Stimulated activated CD4-positive, alpha-beta T cell treated with anti-CD3 and anti-CD28 coated beads, TNF-alpha, amount 100 ng/mL, for 1 hour (primary cell): ENCODE results near the gene NFIA.

Source experiments
- DNase-seq, 3 donors: peaks; one replicate each; pipeline ENCODE4 v3.0.0-alpha.2; 2020; ENCODE audit warnings: low read depth in 3 of 3, low spot score in 1 of 3

The NFIA gene

DNA sequence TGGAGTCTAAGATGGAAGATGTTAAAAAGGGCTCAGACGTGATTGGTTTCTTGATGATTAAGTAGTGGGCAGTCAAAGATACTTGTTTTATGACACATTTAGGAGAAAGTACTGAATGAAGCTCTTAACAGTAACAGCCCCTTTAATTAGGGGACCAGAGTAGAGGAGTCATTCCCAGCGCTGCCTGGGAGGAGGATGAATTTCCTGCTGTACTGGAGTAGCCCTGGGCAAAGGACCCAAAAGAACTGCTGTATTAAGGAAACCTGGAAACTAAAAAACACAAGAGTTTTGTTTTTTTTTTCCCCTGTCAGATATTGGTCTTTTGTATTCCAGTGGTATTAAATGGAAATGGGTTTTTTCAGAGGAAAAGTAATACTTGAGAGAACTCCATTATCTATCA lies 126.5 kb downstream of the NFIA start:
- DNase-seq = no peak

DNA sequence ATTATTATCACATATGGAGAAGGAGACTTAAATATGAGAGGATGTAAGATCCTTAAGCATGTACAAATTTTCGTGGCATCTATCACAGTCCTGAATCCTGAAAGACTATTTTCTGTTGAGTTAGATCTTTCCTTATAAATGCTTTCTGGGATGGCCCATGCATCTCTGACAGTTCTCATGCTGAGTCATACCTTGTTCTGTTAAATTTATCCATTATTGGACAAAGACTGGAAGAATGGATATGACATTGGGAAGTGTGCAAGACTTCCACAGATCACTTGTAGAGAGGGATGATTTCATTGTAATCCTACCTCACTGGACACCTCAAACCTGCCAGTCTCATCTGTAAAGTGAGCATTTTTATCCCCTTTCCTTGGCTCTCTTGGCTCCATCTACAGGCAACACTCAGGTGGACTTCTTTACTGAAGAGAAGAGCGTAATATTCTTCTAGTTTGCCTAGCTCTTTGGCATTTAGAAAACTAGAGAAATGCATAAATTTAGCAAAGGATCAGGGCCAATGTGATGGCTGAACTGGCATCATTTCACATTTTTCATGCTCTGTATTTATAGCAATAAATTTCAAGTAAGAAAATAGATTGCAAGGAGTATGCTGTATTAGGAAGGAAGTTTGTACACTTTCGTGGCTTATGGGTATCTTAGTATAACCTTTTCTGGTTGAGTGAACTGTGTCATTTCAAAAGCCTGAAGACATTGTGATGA lies 128.2 kb downstream of the NFIA start:
- no peak for DNase-seq

GRCh38 chr1:61213245-61214011 lies 131.1 kb downstream of the NFIA start:
- no peak for DNase-seq

GRCh38 chr1:61215119-61215518 lies 132.8 kb downstream of the NFIA start:
- no peak for DNase-seq

- no peak for DNase-seq
Measured at GRCh38 chr1:61215676-61216289, 133.4 kb downstream of the NFIA start.

- DNase-seq = no peak
Measured at GRCh38 chr1:61220536-61220935, 138.2 kb downstream of the NFIA start.

GRCh38 chr1:61221642-61222041 lies 139.3 kb downstream of the NFIA start:
- no peak for DNase-seq

GRCh38 chr1:61222240-61222639 lies 139.9 kb downstream of the NFIA start:
- no peak for DNase-seq

GRCh38 chr1:61223140-61223539 lies 140.8 kb downstream of the NFIA start:
- DNase-seq = no peak

GRCh38 chr1:61224609-61225008 lies 142.2 kb downstream of the NFIA start:
- DNase-seq = no peak

- no peak for DNase-seq
Measured at GRCh38 chr1:61225478-61225877, 143.1 kb downstream of the NFIA start.

DNA sequence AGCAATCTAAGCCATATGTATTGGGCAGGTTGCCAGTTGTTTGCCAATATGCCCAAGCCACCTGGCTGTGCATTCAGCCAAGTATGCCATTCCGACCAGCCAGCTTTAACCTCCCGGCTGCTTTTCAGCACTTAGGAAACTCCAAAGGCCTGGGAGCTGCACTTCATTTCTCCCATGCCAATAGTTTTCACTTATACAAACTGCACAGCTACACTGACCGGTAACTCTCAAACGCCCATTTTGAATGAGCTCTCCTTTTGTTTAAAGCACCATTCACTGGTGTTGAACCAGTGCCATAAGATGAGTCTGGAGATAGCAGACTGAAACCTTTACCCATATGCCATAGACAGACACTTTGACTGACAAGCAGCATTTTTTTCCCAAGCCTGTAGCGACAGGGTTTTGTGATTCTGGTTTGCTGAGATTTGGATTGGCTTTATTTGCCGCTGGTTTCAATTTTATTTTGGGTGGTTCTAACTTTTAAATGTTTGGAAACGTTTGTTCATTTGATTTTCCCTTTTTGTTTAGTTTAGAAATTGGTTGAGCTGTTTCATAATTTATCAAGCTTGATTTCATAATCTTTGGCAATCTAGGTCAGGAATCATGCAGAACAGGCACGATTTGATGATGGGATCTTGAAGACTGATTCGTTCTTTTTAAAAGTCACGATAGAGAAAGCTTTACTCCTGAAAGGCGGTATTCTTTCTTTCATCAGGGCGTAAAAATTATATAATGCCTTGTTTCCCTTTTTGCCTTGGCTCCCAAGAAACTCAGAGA lies 144.6 kb downstream of the NFIA start:
- DNase-seq = no peak

DNA sequence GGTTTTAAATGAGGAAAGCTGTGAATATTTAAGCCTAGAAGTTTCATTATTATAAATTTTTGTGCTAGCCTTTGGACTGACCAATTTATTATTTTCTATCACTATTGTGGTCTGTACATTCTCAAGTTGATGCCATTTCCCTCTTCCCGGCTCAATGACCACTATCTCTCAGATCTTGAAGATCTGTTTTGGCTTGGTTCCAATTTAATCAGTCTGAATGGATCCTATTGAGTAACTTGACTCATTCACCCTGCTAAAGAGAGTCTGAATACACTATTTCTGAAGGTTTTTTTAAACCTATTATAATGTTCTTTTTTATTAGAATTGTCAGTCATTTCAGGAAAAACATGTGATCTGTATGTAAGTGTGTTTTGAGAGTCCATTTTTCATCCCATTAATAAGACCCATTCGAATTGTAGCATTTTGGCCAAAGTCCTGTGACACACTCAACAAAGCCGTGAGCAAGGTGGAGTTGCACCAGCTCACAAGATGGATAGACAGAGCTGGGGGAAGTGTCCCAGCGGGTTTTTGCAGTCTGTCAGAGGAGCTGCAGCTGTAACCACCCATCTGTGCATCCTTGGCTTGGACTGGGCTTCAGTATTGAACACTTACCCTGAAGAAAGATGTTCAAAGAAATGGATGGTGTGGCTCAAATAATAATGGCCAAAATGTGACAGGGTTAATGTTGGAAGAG lies 145.6 kb downstream of the NFIA start:
- DNase-seq = no peak

DNA sequence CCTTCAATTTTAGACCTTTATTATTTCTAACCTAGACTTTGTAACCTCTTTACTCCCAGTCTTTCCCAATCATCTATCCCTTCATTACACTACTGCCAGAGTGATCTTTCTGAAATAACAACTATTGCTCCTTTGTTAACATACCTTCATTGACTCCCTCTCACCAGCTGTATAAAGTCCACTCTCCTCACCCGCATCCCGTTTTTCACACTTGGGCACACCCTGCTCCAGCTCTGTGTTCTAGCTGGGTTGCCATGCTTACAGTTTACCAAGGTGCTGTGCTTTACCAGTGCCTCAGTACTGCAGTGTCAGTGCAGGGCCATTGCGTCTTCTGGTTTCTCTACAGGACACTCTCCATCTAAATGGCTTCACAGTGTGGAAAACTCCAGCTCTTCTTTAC lies 148.2 kb downstream of the NFIA start:
- DNase-seq = no peak

DNA sequence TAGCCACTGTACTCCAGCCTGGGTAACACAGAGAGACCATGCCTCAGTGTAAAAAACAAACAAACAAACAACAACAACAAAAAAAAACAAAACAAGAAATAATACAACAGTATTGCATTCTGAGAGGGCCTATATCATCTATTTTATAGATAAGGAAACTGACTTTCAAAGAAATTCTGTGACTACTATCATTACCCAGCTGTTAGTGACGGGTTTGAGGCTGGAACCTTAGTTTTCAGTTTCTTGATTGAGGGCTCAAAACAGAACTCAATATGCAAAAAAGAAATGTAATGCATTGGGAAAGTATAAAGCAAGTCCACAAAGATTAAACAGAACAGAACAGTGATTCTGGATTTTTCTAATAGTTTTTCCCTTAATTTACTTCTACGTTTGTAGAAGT lies 149.4 kb downstream of the NFIA start:
- DNase-seq = no peak

DNA sequence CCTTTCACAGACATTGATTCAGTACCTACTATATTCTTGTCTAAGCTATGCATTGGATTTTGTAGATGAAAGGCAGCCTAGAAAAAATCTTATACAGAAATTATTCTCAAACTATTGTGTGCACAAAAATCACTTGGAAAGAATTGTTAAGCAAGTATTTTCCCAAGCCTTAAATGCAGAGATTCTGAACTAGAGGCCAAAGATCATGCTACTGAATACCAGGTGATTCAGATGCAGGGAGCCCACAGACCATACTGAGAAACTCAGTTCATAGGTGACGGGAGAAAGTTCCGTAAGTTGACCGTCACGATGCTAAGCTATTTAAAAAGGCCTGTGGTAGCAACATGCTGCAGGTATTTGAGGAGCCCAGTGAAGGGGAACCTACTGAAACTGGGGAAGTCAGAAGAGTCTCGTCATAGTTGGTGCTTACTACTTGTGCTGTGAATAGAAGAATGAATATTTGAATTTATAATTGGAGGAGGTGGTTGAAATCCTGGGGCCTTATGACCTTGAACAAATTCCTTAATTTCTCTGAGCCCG lies 150.8 kb downstream of the NFIA start:
- DNase-seq = no peak

GRCh38 chr1:61234587-61234919 lies 152.2 kb downstream of the NFIA start:
- no peak for DNase-seq

DNA sequence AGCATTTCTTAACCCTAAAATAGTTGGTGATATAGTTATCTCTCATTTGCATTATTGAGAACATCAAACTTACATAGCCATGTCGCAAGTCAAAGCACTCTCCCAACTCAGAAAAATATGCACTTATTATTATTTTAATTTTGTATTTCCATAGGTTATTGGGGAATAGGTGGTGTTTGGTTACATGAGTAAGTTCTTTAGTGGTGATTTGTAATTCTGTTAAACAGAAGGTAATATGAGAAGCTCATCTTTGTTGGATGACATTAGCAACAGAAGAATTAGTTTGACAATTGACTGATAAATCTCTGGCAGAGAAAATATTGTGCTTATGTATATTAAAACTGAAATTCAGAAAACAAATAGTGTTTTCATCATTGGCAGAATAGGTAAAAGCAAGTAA lies 154.8 kb downstream of the NFIA start:
- DNase-seq = no peak

DNA sequence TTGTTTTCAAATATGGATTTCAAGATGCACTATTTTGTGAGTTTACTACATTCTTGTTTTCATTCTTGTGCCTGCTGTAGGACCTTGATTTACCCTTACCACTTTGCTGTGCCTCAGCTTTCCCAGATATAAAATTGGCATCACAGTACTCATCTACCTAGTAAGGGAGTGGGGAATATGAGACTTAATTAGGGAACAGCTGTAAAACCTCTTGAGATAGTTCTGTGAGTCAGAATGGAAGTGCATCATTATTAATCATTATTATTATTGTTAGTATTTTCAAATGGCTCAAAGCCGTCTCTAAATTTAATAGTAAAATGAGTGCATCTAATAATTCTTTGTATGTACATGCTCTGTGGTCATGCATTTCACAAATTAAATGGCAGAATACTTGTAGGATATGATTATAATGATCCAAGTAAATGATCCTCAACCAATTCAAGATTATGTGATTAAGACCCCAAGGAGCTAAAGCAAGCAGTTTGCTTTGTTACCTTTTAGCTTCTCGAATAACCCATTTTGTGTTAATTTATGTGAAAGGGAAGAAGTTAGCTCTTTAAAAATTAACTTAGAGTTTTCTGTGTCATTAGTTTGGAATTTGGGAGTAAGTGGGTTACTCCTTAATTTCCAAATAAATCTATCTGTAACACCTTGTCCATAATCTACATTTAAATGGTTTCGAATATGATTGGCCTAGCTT lies 155.4 kb downstream of the NFIA start:
- no peak for DNase-seq

DNA sequence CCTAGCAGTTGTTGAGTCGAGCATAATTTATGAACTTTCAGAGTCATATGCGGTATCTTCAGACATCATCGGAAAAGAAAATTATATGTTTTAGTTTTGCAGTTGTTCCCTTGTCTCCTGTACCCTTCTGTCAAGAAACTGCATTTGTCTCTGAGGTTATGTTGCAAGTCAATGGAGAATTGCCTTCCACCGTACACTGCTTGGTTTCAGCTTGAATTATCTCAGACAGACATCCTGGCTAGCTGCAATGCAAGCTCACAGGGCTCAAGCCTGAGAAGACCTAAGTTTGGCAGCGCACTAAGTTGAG lies 156.0 kb downstream of the NFIA start:
- no peak for DNase-seq
